ENCODE results near the gene DCXR. TPM values are rescaled to one million over a fixed set of nuclear protein-coding genes. Genes with fewer than 3 reads are reported as not detected.

Gene DCXR
- total and polyA plus RNA-seq, 2 of the 13 experiments (the other 11 are each of a cell fraction or from before 2014, with no cell fraction given): 287 to 311 TPM

DNA sequence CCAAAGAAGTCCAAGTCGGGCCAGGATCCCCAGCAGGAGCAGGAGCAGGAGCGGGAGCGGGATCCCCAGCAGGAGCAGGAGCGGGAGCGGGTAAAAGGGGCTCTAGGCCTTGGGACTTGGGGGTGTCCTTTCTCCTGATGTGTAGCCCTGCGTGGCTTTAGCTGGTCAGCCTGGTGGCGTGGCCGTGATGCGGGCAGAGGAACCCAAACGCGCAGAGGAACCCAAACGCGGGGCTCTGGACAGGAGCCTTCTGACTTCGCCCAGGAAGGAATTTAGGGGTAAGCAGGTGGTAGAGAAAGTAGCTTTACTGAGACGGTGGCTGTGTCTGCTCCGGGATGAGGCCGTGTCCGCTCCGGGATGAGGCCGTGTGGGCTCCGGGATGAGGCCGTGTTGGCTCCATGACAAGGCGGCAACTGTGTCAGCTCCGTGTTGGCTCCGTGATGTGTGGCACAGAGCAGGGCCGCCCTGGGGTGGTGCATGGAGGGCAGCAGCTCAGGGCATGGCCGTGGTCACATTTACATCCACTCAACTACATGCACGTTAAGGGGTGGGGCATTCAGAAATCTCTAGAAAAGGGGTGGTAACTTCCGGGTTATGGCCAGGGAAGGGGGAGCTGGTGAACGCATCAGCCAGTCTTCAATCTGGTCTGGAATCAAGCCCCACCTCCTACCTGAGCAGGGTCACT, 40.6 kb downstream of the DCXR start (continued):
- TF ChIP-seq YY1 (IDR thresholded peaks at IDR 0.05; ENCODE audit: insufficient read depth, insufficient replicate concordance, low read depth, low read length) (no peak), ZNF660 (CRISPR knock-in tag; IDR thresholded peaks at IDR 0.05; ENCODE audit: borderline replicate concordance, low read depth) (no peak), ZNF225 (CRISPR knock-in tag; IDR thresholded peaks at IDR 0.05) (peak; percentile 68; the same call in 1 of the 2 replicates), PRPF4 (IDR thresholded peaks at IDR 0.05; ENCODE audit: low read depth, low read length, poor library complexity, severe bottlenecking) (peak; percentile 70), POLR2AphosphoS5 (IDR thresholded peaks at IDR 0.05; ENCODE audit: low read depth, low read length) (peak; percentile 31), HNRNPL (IDR thresholded peaks at IDR 0.05; ENCODE audit: low read depth, low read length) (peak; percentile 95), ZFP41 (CRISPR knock-in tag; IDR thresholded peaks at IDR 0.05; ENCODE audit: borderline replicate concordance) (0 out of 2 replicates have a peak, but pooled peaks have one; percentile 6), ZC3H13 (CRISPR knock-in tag; IDR thresholded peaks at IDR 0.05) (0 out of 2 replicates have a peak, but pooled peaks have one; percentile 36), ZNF547 (CRISPR knock-in tag; IDR thresholded peaks at IDR 0.05) (peak; percentile 16; the same call in 1 of the 2 replicates), ZNF253 (CRISPR knock-in tag; IDR thresholded peaks at IDR 0.05; ENCODE audit: borderline replicate concordance) (0 out of 2 replicates have a peak, but pooled peaks have one; percentile 74), GABPB1 (CRISPR knock-in tag; IDR thresholded peaks at IDR 0.05) (peak; percentile 70), HBP1 (CRISPR knock-in tag; IDR thresholded peaks at IDR 0.05; ENCODE audit: low read depth) (peak; percentile 60; the same call in 1 of the 2 replicates), THAP11 (CRISPR knock-in tag; IDR thresholded peaks at IDR 0.05) (peak; percentile 40; the same call in 1 of the 2 replicates), CC2D1A (CRISPR knock-in tag; IDR thresholded peaks at IDR 0.05) (no peak), ZSCAN29 (CRISPR knock-in tag; conservative IDR thresholded peaks at IDR 0.05) (0 out of 2 replicates have a peak, but pooled peaks have one; percentile 38), GATAD2A (CRISPR knock-in tag; IDR thresholded peaks at IDR 0.05) (peak; percentile 47), ELF3 (CRISPR knock-in tag; IDR thresholded peaks at IDR 0.05) (peak; percentile 33; the same call in 1 of the 2 replicates), CSRNP1 (CRISPR knock-in tag; IDR thresholded peaks at IDR 0.05) (peak; percentile 54; the same call in 1 of the 2 replicates), KDM6A (CRISPR knock-in tag; IDR thresholded peaks at IDR 0.05; ENCODE audit: low read depth) (no peak), TCF7 (IDR thresholded peaks at IDR 0.05; ENCODE audit: low read depth) (peak; percentile 35; the same call in 1 of the 2 replicates)
- TF ChIP-seq, protein P1, sequence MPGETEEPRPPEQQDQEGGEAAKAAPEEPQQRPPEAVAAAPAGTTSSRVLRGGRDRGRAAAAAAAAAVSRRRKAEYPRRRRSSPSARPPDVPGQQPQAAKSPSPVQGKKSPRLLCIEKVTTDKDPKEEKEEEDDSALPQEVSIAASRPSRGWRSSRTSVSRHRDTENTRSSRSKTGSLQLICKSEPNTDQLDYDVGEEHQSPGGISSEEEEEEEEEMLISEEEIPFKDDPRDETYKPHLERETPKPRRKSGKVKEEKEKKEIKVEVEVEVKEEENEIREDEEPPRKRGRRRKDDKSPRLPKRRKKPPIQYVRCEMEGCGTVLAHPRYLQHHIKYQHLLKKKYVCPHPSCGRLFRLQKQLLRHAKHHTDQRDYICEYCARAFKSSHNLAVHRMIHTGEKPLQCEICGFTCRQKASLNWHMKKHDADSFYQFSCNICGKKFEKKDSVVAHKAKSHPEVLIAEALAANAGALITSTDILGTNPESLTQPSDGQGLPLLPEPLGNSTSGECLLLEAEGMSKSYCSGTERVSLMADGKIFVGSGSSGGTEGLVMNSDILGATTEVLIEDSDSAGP (CRISPR knock-in tag; IDR thresholded peaks at IDR 0.05; ENCODE audit: borderline replicate concordance): peak; percentile 60; the same call in 1 of the 2 replicates
- TF ChIP-seq, protein P2, sequence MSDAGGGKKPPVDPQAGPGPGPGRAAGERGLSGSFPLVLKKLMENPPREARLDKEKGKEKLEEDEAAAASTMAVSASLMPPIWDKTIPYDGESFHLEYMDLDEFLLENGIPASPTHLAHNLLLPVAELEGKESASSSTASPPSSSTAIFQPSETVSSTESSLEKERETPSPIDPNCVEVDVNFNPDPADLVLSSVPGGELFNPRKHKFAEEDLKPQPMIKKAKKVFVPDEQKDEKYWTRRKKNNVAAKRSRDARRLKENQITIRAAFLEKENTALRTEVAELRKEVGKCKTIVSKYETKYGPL (CRISPR knock-in tag; IDR thresholded peaks at IDR 0.05): no peak
- TF ChIP-seq, protein P3, sequence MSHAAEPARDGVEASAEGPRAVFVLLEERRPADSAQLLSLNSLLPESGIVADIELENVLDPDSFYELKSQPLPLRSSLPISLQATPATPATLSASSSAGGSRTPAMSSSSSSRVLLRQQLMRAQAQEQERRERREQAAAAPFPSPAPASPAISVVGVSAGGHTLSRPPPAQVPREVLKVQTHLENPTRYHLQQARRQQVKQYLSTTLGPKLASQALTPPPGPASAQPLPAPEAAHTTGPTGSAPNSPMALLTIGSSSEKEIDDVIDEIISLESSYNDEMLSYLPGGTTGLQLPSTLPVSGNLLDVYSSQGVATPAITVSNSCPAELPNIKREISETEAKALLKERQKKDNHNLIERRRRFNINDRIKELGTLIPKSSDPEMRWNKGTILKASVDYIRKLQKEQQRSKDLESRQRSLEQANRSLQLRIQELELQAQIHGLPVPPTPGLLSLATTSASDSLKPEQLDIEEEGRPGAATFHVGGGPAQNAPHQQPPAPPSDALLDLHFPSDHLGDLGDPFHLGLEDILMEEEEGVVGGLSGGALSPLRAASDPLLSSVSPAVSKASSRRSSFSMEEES (CRISPR knock-in tag; IDR thresholded peaks at IDR 0.05): 0 out of 2 replicates have a peak, but pooled peaks have one; percentile 23
